ENCODE data around the gene C2orf76.

DNA sequence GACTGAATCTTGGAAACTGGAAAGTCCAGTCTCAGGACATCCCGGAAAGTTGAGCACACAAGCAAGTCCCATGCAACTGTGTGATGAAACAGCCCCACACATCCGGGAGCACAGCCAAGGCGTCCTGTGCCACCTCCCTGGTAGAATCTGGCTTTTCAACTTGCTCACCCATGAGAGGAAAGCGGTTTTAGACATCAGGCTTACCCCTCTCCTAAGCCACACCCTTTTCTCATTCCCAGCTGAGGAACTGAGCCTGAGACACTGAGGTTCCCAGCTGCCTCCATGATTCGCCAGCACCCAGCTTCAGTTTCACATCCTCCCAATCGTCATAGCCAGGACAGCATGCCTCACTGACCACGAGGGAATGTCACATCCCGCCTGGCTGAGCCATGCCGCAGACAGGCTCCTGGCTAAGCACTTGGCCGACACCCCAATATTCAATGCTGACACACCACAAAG, 82.7 kb downstream of the C2orf76 start:
- TF ChIP-seq POLR2AphosphoS5 (IDR thresholded peaks at IDR 0.05), result no peak
- TF ChIP-seq, protein P1, sequence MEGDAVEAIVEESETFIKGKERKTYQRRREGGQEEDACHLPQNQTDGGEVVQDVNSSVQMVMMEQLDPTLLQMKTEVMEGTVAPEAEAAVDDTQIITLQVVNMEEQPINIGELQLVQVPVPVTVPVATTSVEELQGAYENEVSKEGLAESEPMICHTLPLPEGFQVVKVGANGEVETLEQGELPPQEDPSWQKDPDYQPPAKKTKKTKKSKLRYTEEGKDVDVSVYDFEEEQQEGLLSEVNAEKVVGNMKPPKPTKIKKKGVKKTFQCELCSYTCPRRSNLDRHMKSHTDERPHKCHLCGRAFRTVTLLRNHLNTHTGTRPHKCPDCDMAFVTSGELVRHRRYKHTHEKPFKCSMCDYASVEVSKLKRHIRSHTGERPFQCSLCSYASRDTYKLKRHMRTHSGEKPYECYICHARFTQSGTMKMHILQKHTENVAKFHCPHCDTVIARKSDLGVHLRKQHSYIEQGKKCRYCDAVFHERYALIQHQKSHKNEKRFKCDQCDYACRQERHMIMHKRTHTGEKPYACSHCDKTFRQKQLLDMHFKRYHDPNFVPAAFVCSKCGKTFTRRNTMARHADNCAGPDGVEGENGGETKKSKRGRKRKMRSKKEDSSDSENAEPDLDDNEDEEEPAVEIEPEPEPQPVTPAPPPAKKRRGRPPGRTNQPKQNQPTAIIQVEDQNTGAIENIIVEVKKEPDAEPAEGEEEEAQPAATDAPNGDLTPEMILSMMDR (IDR thresholded peaks at IDR 0.05; ENCODE audit: poor library complexity, severe bottlenecking), result no peak
- TF ChIP-seq, protein P2, sequence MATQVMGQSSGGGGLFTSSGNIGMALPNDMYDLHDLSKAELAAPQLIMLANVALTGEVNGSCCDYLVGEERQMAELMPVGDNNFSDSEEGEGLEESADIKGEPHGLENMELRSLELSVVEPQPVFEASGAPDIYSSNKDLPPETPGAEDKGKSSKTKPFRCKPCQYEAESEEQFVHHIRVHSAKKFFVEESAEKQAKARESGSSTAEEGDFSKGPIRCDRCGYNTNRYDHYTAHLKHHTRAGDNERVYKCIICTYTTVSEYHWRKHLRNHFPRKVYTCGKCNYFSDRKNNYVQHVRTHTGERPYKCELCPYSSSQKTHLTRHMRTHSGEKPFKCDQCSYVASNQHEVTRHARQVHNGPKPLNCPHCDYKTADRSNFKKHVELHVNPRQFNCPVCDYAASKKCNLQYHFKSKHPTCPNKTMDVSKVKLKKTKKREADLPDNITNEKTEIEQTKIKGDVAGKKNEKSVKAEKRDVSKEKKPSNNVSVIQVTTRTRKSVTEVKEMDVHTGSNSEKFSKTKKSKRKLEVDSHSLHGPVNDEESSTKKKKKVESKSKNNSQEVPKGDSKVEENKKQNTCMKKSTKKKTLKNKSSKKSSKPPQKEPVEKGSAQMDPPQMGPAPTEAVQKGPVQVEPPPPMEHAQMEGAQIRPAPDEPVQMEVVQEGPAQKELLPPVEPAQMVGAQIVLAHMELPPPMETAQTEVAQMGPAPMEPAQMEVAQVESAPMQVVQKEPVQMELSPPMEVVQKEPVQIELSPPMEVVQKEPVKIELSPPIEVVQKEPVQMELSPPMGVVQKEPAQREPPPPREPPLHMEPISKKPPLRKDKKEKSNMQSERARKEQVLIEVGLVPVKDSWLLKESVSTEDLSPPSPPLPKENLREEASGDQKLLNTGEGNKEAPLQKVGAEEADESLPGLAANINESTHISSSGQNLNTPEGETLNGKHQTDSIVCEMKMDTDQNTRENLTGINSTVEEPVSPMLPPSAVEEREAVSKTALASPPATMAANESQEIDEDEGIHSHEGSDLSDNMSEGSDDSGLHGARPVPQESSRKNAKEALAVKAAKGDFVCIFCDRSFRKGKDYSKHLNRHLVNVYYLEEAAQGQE (IDR thresholded peaks at IDR 0.05; ENCODE audit: borderline replicate concordance), result no peak
